GM19397 (cell line): ENCODE data around the gene TMEM47.

ENCODE experiments used
- ATAC-seq: cut with Tn5 transposase; IDR thresholded peaks from one replicate; pipeline ENCODE4 v1.9.1; 2021; ENCODE audit warnings: mild to moderate bottlenecking, moderate library complexity; ENCODE audit not compliant: unreplicated experiment

The TMEM47 gene

GRCh38 chrX:34656842-34657725, at the start of gene TMEM47:
Gene TMEM47 (minus strand): TSS chrX:34657285. CDS start chrX:34657029, 256 bp downstream.
- ATAC-seq: no peak

- no peak for ATAC-seq
These were observed 30.0 kb upstream of the TMEM47 start for GRCh38 chrX:34687095-34687494.

- ATAC-seq: no peak
These were observed 2.5 kb upstream of the TMEM47 start for GRCh38 chrX:34659575-34659974.

- no peak for ATAC-seq
These were observed 1.2 kb upstream of the TMEM47 start for GRCh38 chrX:34658326-34658725.

GRCh38 chrX:34657726-34658070, 613 bp upstream of the TMEM47 start:
- no peak for ATAC-seq

- ATAC-seq: no peak
These were observed 631 bp downstream of the TMEM47 start for GRCh38 chrX:34656467-34656841.

- no peak for ATAC-seq
These were observed 1.3 kb downstream of the TMEM47 start for GRCh38 chrX:34655501-34656455.

GRCh38 chrX:34654696-34655490, 2.2 kb downstream of the TMEM47 start:
- ATAC-seq: no peak

- ATAC-seq: no peak
These were observed 3.3 kb downstream of the TMEM47 start for GRCh38 chrX:34653811-34654210.

- ATAC-seq: no peak
These were observed 14.2 kb downstream of the TMEM47 start for GRCh38 chrX:34642849-34643248.

- no peak for ATAC-seq
These were observed 19.0 kb downstream of the TMEM47 start for GRCh38 chrX:34638116-34638515.

GRCh38 chrX:34634349-34634748, 22.7 kb downstream of the TMEM47 start:
- no peak for ATAC-seq

GRCh38 chrX:34632384-34632783, 24.7 kb downstream of the TMEM47 start:
- ATAC-seq: no peak

GRCh38 chrX:34631479-34632220, 25.4 kb downstream of the TMEM47 start:
- no peak for ATAC-seq

- no peak for ATAC-seq
These were observed 27.5 kb downstream of the TMEM47 start for GRCh38 chrX:34629572-34629971.

GRCh38 chrX:34624416-34624815, 32.7 kb downstream of the TMEM47 start:
- ATAC-seq: no peak

- ATAC-seq: no peak
These were observed 37.2 kb downstream of the TMEM47 start for GRCh38 chrX:34619920-34620319.

- no peak for ATAC-seq
These were observed 45.0 kb downstream of the TMEM47 start for GRCh38 chrX:34612036-34612435.

GRCh38 chrX:34598362-34598761, 58.7 kb downstream of the TMEM47 start:
- no peak for ATAC-seq

GRCh38 chrX:34586936-34587335, 70.1 kb downstream of the TMEM47 start:
- ATAC-seq: no peak
